ENCODE results near the gene FBXL2. TPM values are rescaled to one million over a fixed set of nuclear protein-coding genes. Genes with fewer than 3 reads are reported as not detected.

Gene FBXL2
- total and polyA plus RNA-seq, 2 of the 8 experiments (the other 6 are each of a cell fraction or from before 2014, with no cell fraction given): 3.1 to 5.4 TPM

DNA sequence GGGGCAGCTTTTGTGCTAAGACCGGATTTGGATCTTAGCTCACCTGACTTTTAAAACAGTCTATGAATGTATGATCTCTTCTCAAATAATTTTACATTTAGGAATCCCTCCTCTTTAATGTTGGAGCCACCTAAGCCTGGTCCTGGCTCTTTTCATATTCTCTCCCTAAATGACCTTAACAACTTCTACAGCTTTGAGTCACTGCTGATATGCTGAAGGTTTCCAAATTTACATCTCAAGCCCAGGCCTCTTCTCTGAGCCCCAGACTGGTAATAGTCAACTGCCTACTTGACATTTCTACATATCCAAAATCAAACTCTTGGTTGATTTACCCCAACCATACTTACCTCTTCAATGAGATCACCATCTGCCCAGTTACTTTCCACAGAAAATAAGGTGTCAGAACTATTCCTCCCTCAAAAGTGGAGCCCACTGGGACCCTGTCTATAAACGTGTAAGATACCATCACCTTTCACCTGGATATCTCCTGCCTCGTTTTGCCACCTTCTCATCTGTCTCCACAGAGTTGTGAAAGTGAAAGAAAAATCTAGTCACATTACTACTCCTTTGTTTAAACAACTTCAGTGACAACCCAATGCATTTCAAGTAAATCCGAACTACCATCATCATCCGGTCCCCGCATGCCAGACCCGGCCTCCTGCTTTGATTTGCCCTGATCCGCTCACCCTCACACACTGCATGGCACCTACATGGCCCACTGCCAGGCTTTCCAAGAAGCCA lies 114.2 kb downstream of the FBXL2 start:
- TF ChIP-seq CREB1 (IDR thresholded peaks at IDR 0.05): no peak
- TF ChIP-seq RAD21 (IDR thresholded peaks at IDR 0.05 in 1 of 2, conservative IDR thresholded peaks at IDR 0.05 in 1 of 2; ENCODE audit: low read depth in 2 of 2, low read length in 2 of 2): no peak
- TF ChIP-seq RBBP5 (IDR thresholded peaks at IDR 0.05; ENCODE audit: borderline replicate concordance, low read depth, low read length): no peak
- TF ChIP-seq GABPA (IDR thresholded peaks at IDR 0.05; ENCODE audit: borderline replicate concordance, insufficient read depth, low read length): no peak
- TF ChIP-seq SRF (IDR thresholded peaks at IDR 0.05; ENCODE audit: low read depth, low read length): no peak
- TF ChIP-seq RXRA (IDR thresholded peaks at IDR 0.05; ENCODE audit: insufficient read depth, low read depth, low read length): no peak
- no peak for TF ChIP-seq TBP (IDR thresholded peaks at IDR 0.05; ENCODE audit: low read depth, low read length)
- no peak for TF ChIP-seq NANOG (IDR thresholded peaks at IDR 0.05; ENCODE audit: insufficient read depth, low read depth, low read length, poor library complexity, severe bottlenecking)
- no peak for TF ChIP-seq SUZ12 (IDR thresholded peaks at IDR 0.05; ENCODE audit: low read length)
- TF ChIP-seq SIX5 (IDR thresholded peaks at IDR 0.05; ENCODE audit: low read depth, low read length): no peak
- no peak for FAIRE-seq
- H3K23ac ChIP-seq (ENCODE audit: insufficient read length): no peak overlapping the region
- H3K4me1 ChIP-seq (replicated peaks in 1 of 4; ENCODE audit: control insufficient read depth in 3 of 4, insufficient read depth in 4 of 4, low read length in 3 of 4): no peaks in the 10 kb centered on the region
- peaks cover 2 to 3% of the 10 kb centered on the region in 2 experiments for H4K20me1 ChIP-seq (replicated peaks in 1 of 2; ENCODE audit: control insufficient read depth in 1 of 2, insufficient read depth in 2 of 2, low read length in 2 of 2)
- ChIA-PET POLR2A (ENCODE audit: partially characterized antibody) (interaction anchor here (1.0 kb wide), 2 partner anchors 10 to 47 kb away, joined by 3 to 4 read pairs; no protein-coding TSS in a partner anchor), CTCF (ENCODE audit: partially characterized antibody) (interaction anchor here (0.6 to 3.5 kb wide), 3 partner anchors 14 to 396 kb away, joined by 3 to 19 read pairs (median 3); no protein-coding TSS in a partner anchor)
- H3K79me2 ChIP-seq (ENCODE audit: control insufficient read depth in 1 of 2, insufficient read depth in 2 of 2, low read length in 2 of 2): no peaks in the 10 kb centered on the region
- H3K56ac ChIP-seq (replicated peaks; ENCODE audit: insufficient read length, low read depth, low read length): no peak overlapping the region
- no peak overlapping the region for H2BK20ac ChIP-seq (ENCODE audit: low read length)
- H2AK5ac ChIP-seq (ENCODE audit: low read depth, low read length): no peak overlapping the region
- peaks cover 18 to 85% (median 44%) of the 10 kb centered on the region in 4 experiments for H3K36me3 ChIP-seq (ENCODE audit: control insufficient read depth in 2 of 4, insufficient read depth in 4 of 4, low read length in 3 of 4)
- H3K4me3 ChIP-seq (ENCODE audit: extremely low read depth in 1 of 4, insufficient read depth in 2 of 4, low read depth in 3 of 4, low read length in 4 of 4): no peak overlapping the region
- H4K8ac ChIP-seq (ENCODE audit: extremely low read depth, insufficient read depth, low read length): no peak overlapping the region
- H2AFZ ChIP-seq (ENCODE audit: low read length): no peak overlapping the region
- no peak overlapping the region for H3K18ac ChIP-seq (ENCODE audit: extremely low read depth, low read length)
- no peak overlapping the region for H2BK120ac ChIP-seq (replicated peaks; ENCODE audit: low read depth, low read length)
- no peak overlapping the region for H2BK15ac ChIP-seq (ENCODE audit: low read length)
- 0 out of 2 replicates have a peak, but pooled peaks cover 2% of the 10 kb centered on the region for H3K79me1 ChIP-seq (ENCODE audit: low read depth, low read length)
- no peak overlapping the region for H3K4me2 ChIP-seq (ENCODE audit: insufficient read depth in 1 of 2, low read depth in 2 of 2, low read length in 2 of 2)
- 91% methylated on average over 8 of the region's 8 CpGs; no CpG with 5 or more reads in 1 of the 2 experiments for WGBS, 2 experiments (ENCODE audit: extremely low coverage in 1 of 2, insufficient coverage in 1 of 2, insufficient read length in 1 of 2, insufficient replicate concordance in 2 of 2, low coverage in 1 of 2, low lambda C conversion rate in 2 of 2, missing lambda C conversion rate in 1 of 2)
- no peaks in the 10 kb centered on the region for H3K27me3 ChIP-seq (replicated peaks in 1 of 4; ENCODE audit: control insufficient read depth in 3 of 4, extremely low read depth in 1 of 4, insufficient read depth in 3 of 4, low read length in 3 of 4)
- no peak for DNase-seq (ENCODE audit: low read depth in 1 of 2, low spot score in 2 of 2)
- no peak overlapping the region for H3K27ac ChIP-seq (ENCODE audit: low read depth, low read length)
- no peak overlapping the region for H3K9ac ChIP-seq (replicated peaks in 1 of 4; ENCODE audit: extremely low read depth in 1 of 4, low read depth in 3 of 4, low read length in 3 of 4)
- H3K4ac ChIP-seq (replicated peaks; ENCODE audit: insufficient read length, low read depth, low read length): no peak overlapping the region
- H4K91ac ChIP-seq (replicated peaks; ENCODE audit: insufficient read length, low read length): no peak overlapping the region
- H3K23me2 ChIP-seq (ENCODE audit: low read depth, low read length): no peaks in the 10 kb centered on the region
- H2BK5ac ChIP-seq (ENCODE audit: low read depth, low read length): no peak overlapping the region
- H4K5ac ChIP-seq (ENCODE audit: insufficient read length, low read depth, low read length): no peak overlapping the region
- H2BK12ac ChIP-seq (ENCODE audit: low read depth, low read length): no peak overlapping the region
- no peak overlapping the region for H3K14ac ChIP-seq (ENCODE audit: insufficient read length)
- no peaks in the 10 kb centered on the region for H3K9me3 ChIP-seq (ENCODE audit: insufficient read depth in 2 of 2, low read depth in 1 of 2, low read length in 1 of 2)

Measured in H1 (cell line).